Activated CD4-positive, alpha-beta T cell treated with anti-CD3 and anti-CD28 coated beads for 4 hours (primary cell): ENCODE data around the gene DDO.
"Not testable (repeated sequence)": the region's sequence is repeated elsewhere in the genome, so short reads cannot be mapped to it uniquely, and the experiment has no call there.

Experiments
- DNase-seq, 2 donors: peaks; one replicate each; pipeline ENCODE4 v3.0.0-alpha.2; 2020

The DDO gene, protein sequence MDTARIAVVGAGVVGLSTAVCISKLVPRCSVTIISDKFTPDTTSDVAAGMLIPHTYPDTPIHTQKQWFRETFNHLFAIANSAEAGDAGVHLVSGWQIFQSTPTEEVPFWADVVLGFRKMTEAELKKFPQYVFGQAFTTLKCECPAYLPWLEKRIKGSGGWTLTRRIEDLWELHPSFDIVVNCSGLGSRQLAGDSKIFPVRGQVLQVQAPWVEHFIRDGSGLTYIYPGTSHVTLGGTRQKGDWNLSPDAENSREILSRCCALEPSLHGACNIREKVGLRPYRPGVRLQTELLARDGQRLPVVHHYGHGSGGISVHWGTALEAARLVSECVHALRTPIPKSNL

DNA sequence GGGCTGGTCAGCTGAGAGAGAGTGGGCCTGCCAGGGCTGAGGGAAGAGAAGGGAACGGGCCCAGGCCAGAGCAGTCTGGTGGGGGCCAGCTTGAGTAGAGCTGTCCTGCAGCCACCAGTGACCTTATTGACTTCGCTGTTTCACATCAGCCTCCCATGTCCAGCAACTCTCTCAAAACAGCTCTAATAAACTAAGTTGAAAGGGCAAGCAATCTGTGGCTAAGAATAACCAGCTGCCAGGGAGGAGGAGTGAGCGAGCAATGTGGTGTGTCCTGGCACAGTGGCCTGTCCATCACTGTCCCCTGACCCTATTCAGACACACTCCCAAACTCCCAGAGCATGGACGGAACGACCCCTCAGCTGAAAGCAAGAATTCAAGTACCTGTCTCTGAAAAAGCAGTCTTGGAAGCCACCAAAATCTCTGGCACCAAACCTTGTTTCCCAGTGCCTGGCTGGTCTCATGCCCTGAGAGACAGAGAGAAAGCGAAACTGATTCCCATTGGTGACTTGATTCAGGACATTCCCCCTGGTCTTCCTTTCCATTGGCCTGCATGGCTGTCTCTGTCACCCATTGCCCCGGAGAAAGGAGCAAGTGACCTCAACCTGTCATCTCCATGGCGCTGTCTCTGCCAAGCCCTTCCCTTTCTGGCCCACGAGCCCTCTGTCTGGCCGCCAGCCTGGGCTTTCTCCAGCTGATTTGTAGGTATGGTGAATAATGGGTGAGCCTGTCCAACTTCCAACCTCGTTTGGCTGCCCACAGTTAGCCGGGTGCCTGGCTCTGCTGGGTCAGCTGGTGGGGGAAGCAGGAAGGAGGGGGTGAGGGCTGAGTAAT, at the start of gene DDO:
Gene DDO, minus strand, starts transcription at position 490 of the 831 bp plus-strand sequence. CDS start 2,113 bp downstream, outside the sequence.
- DNase-seq = no peak

DNA sequence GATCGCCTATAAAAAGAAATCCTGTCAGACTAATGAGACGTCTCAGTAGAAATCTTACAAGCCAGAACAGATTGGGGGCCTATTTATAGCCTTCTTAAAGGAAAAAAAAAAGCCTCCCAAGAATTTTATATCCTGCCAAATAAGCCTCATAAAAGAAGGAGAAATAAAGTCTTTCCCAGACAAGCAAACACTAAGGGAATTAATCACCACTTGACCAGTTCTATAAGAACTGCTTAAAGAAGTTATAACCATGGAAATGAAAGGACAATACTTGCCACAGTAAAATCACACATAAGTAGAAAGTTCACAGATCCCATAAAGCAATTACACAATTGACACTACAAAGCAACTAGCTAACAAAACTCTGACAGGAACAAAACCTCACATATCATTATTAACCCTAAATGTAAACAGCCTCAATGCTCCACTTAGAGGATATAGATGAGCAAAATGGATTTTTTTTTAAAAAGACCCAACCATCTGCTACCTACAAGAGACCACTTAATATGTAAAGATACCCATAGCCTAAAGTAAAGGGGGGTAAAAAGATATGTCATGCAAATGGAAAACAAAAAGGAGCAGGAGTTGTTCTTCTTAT, 47.6 kb upstream of the DDO start:
- no peak for DNase-seq

DNA sequence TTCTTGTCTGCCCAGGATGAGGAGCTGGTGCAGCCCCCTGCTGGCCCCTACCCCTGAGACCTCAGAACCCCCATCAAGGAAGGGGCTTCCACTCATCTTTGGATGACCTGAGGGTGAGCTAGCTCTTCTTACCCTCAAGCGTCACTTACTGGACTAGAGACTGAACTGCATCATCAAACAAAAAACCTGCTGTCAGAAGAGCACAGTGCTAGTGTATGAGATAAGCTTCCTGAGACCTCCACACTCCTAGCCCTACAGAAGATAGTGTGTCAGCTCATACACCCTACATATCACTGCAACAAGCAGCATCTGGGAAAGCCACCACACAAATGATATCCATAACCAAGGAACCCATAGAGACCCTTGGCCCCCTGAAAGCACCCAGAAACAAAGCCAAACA, 46.0 kb upstream of the DDO start:
- DNase-seq = no peak

DNA sequence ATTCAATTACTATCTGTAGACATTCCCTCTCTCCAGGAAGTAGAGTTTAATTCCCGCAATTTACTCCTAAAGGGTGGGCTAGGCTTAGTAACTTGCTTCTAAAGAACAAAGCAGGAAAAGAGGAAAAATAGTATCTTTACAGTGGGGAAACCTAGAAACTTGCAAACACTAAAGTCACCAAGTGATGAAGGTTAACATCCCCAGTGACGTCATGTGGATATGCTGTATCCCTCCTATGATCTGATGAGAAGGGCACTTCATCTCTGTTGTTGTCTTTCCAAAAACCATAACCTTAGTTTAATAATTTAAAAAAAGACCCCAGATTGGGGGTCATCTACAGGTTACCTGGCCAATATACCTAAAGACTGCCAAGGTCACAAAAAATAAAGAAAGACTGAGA, 43.8 kb upstream of the DDO start:
- DNase-seq = no peak

DNA sequence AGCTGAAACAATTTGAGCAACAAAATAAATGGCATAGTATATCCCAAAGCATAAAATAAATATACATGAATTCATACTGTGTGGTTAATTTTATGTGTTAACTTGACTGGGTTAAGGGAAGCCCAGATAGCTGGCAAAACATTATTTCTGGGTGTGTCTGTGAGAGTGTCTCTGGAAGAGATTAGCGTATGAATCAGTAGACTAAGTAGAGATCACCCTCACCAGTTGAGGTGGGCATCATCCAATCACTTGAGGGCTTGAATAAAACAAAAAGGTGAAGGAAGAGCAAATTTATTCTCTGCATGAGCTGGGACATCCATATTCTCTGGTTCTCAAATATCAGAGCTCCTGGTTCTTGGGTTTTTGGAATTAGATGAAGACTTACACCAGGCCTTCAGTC, 43.1 kb upstream of the DDO start:
- no peak for DNase-seq

DNA sequence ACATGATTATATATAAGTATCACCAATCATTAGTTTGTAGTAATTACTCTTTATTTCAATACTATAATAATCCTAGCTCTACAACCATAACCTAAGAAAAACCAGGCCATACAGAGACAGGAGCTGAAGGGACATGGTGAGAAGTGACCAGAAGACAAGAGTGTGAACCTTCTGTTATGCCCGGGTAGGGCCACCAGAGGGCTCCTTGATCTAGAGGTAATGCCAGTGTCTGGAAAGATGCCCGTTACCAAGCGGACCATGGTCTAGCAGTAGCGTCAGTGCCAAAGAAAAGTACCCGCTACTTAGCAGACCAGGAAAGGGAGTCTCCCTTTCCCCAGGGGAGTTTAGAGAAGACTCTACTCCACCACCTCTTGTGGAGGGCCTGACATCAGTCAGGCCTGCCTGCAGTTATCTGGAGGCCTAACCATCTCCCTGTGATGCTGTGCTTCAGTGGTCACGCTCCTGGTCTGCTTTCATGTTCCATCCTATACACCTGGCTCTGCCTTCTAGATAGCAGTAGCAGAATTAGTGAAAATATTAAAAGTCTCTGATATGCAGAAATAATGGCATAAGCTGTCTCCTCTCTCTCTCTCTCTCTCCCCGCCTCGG, 42.3 kb upstream of the DDO start:
- not testable (repeated sequence) for DNase-seq

DNA sequence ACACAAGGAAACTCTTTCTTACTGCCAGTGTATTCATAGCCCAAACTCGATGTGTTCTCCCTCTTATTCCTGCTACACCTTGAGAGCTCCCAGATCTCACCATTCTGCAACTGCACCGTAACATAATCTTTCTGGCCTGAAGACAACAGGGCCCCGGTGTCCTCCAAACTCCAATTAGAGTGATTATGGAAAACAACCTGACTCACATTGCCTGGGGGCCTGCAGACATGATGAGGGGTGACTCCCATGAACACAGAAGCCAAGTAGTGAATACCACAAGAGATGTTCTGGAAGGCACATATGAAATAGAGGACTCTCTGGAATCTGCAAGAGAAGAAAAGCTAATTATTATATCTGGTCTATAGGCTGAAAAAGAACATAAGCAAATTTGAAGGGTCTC, 41.3 kb upstream of the DDO start:
- DNase-seq = no peak

DNA sequence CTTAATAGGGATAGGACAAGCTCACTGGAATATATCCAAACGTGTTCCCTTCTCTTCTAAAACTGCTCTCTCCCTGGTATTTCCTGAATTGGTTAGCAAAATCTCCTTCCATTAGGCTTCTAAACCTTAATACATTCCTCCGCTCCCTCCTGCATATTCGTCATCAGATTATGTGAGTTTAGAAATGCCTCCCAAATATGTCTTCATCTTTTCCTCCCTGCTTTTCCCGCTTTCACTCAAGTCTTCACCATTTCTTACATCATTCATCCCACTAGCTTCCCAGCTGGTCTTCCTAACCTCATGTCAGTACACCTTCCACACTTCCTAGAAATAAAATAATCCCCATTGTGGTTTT, 34.1 kb upstream of the DDO start:
- DNase-seq = no peak

DNA sequence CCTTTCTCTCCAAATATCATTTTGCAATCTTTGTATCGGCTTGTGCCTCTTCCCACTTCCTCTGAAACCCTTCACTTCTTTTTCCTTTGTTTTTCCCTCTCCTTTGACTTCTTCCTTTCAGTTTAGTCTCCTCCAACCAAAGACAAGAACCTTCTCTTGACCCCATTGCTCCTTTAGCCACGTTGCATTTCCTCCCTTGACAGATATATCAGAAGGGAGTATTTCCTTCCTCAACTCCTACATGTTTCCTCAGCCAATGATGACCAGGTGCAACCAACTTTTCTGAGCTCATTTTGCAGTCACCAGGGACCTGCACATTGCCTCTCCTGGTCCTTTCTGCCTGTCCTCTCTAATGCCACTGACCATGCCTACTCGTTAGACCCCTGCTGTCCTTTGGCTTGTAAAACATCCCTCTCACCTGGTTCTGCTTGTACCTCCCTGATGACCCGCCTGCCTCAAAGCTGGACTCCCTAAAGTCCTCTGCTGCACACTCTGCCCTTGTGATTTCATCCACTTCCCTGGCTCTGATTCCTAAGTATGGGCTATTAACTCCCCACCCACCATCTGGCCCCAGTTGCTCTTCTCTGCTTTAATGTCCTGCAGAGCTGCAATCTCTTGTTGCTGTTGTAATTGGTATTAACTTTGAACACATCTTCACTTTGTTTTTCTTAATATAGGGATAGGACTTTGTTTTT, 33.6 kb upstream of the DDO start:
- no peak for DNase-seq

DNA sequence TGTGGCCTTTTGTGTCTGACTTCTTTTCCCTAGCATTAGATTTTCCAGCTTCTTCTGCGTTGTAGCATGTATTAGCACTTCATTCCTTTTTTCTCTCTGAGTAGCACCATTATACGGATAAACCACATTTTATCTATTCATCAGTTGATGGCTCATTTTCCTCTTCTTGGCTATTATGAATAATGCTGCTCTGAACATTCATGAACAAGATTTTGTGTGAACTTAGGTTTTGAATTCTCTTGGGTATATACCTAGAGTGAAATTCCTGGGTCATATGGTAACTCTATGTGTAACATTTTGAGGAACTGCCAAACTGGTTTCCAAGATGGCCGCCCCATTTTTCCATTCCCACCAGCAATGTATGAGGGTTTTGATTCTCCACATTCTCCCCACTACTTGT, 32.4 kb upstream of the DDO start:
- DNase-seq = no peak

DNA sequence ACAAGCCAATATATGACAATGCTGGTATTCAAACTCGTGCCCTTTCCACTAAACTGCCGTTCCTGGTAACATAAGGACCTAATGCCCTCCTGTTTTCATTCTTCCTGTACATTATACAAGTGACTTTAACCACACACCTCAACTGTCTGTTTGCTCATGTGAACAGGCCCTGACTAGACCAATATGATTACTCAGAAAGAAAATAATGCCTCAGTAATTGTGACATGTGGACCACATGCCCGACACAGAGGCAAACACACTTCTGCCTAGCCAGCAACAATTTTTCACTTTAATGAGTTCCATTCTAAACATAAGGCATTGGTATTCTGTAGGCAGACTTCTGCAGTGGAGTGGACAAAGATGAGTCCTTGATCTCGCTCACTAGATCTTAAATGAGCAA, 31.0 kb upstream of the DDO start:
- DNase-seq = no peak

DNA sequence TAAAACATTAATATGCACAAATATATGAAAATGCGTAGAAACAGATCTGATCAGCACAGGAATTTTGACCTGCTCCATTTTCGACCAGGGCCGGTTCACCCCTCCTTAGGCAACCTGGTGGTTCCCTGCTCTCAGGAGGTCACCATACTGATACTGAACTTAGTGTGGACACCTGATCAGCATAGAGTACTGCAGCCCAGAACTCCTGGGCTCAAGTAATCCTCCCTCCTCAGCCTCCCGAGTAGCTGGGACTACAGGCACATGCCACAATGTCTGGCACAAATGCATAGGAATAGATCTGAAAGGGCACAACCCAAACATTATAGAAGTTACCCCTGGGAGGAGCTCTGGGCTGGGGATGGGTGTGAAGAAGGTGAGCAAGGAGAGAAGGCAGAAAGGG, 24.7 kb upstream of the DDO start:
- no peak for DNase-seq

DNA sequence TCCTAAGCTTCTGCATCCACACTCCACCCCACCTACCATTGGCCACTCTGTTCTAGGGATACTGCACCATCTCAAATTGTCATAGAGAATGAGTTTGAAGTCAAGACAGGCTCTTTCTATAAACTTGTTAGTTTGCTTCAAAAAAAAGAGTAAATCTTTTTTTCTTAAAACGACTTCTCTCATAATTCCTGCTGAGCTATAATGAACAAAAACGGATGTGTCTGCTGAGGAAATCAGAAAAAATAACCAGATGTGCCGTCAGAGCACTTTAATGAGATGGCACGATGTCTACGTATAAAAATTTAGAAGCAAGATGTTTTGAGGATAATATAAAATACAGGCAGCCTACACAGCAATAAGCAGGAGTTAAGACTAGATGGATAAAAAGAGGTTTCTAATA, 24.0 kb upstream of the DDO start:
- DNase-seq = no peak

DNA sequence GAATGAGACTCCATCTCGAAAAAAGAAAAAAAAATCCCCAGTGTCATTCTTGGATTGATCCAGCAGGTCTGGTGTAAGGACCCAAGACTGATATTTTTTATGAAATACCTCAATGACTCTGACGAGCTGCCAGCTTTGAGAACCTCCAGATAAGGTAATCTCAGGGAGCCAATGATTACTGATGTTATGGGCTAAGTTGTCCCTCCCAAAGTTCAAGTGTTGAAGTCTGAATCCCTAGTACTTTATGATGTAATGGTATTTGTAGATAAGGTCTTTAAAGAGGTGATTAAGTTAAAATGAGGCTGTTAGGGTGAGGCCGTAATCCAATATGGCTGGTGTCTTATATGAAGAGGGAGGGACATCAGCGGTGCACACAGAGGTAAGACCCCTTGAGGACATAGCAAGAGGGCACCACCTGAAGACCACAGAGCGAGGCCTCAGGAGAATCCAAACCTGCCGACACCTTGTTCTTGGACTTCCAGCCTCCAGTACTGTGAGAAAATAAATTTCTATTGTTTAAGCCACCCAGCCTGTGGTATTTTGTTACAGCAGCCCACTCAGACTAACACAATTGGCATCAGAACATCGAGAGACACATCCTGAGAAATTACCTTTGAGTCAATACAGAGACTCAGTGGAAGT, 19.7 kb upstream of the DDO start:
- no peak for DNase-seq

DNA sequence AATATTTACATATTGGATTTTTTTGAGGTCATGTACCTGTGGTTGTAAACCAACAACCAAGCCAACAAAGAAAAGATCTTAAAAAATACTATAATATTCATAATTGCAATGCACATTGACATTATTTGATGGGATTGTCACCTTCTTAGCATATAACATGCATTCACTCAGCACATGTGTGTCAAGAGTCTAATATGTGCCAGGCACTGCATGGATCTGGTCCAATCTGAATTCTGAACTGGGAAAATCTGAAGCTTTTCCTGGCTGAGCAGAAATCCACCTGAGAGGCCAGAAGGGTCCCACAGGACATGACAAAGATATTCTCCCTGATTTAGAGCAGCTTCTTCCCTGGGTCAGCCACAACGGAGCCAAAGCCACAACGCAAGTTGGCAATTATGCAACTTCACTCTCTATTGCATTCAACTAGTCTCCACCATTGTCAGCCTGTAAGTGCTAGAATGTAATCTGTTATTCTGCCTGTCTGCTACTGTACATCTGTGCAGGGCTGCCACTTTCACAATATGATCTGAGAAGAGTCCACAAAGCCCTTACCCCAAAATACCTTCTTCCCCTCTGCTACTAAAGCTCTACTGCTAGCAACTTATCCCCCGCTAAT, 17.0 kb upstream of the DDO start:
- no peak for DNase-seq

DNA sequence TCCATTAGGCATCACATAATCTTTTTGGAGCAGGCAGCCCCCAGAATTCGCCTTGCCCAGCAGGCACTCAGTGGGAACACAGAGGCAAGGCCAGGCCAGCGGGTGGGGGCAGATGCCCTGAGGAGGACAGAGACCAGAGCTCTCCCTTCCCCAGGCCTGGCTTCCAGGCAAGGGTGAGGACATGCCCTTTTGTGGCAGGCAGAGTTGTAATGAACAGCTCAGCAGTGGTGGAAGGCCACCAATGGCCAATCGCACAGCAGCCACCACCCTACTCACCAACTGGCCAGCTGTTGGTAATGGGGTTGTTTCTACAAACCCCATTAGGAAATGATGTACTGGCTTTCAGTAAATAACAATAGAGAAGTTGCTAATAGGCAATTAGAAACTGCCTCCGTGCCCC, 15.4 kb upstream of the DDO start:
- DNase-seq = no peak

DNA sequence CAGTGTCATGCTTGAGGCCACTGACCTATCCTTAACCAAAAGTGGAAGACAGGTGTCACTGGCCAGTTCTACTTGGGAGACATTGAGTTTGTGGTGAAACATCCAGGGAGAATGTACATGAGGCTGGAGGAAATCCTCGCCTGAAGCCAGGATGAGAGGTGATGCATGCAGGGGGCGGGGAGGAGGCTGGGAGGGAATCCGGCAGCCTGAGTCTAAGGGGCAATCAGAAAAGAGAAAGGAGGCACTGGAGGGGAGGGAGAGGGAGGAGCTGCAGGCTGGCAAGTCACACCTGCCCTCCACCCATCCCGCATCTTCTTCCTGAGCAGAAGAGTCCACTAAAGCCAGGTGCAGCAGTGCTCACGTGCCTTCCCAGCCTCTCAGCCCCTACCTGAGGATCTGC, 14.9 kb upstream of the DDO start:
- DNase-seq = no peak

DNA sequence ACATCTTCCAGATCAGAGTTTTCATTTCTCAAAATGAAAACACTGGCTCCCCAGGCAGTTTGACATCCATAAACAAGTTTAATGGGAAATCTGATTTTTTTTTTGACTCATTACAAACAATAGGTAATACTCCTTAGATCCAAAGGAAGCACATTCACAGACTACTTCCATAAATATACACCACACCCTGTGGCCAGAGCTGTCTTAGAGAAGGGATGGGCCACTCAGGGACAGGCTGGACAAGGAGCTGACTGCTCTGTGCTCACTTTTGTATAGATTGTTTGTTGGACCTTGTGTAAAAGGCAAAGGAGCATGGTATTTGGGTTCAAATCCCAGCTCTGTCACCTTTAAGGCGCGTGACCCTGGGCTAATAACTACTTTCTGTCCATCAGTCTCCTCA, 12.8 kb upstream of the DDO start:
- DNase-seq = no peak

DNA sequence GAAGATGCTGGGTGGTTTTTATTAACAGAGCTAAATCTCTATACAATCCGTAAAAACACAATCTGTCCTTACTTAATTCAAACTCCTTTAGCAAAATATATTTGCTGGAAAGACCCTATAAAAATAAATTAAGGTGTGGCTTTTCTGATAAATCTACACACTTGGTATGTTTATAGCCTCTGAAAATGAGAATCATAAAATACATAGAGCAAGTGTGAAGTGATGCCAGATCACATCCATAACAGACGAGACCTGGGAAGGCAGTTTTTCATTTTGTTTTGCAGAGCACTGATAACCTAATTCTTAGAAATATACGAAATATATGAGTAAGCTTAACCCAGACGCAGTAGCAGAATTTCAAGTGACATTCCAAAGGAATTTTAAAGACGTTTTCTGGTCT, 10.4 kb upstream of the DDO start:
- no peak for DNase-seq

DNA sequence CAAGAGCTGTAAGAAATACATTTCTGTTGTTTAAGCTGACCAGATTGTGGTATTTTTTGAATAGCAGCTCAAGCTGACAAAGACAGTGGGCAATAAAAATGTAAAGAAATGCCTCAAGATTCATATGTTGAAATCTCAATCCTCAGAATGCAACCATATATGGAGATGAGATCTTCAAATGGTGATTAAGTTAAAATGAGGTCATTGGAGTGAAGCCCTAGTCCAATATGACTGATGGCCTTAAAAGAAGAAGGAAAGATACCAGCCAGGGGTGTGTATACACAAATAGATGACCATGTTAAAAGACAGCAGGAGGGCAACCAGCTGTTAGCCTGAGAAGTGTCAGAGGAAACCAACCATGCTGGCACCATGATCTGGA, 7.1 kb upstream of the DDO start:
- no peak for DNase-seq

DNA sequence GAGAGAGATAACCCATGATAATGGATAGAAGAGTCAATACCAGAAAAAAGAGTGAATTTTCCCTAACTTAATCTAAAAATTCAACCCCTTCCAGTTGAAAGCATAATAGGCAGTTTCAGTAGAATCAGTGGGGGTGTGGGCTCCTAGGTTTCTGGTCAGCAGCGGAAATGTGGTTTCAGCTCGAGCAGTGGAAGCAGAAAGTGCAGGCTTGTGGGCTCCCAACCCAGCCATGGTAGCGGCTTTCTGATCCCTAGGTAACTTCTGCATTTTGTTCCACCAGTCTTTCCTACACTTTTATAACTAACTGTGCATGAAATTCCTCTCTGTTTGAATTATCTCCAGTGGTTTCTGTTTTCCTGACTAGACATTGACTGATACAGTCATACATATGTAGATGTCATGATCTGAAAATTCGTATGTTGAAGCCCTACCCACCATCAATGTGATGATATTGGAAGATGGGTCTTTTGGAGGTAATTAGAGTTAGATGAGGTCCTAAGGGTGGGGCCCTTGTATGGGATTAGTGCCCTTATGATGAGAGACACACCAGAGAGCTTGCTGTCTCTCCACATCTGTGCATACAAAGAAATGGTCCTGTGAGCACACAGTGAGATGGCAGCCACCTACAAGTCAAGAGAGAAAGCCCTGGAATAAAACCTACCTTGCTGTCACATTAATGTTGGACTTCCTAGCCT, 6.5 kb upstream of the DDO start:
- DNase-seq = no peak
